GM12878 (cell line): ENCODE results near the gene RPE65. TPM values are rescaled to one million over a fixed set of nuclear protein-coding genes. Genes with fewer than 3 reads are reported as not detected.

Source experiments
- ATAC-seq: fragments of 200-7000 bp; cut with Tn5 transposase; 3 replicates; pipeline ENCODE4 v1.9.1; 2020; ENCODE audit warnings: mild to moderate bottlenecking, moderate library complexity
- BruUV-seq: library from RNA; stranded (reverse); fragments of 400-500 nt; replicated peaks from 2 replicates; lab custom pipeline; 2021; lab: Mats Ljungman, UMichigan
- CTCF ChIA-PET: fragments of 300-600 bp; sonication (Branson Sonifier 250); formaldehyde crosslinking; extraction: SDS; loops from one replicate; lab custom pipeline; 2021; ENCODE audit warnings: inconsistent platforms; lab: Yijun Ruan, JAX
- POLR2A ChIA-PET: fragments of 350-600 bp; formaldehyde crosslinking; extraction: SDS; loops from one replicate; lab custom pipeline; 2021; ENCODE audit warnings: inconsistent platforms; lab: Charles Lee
- RAD21 ChIA-PET: fragments of 300-600 bp; sonication (Branson Sonifier 250); formaldehyde crosslinking; loops from one replicate; lab custom pipeline; 2023; ENCODE audit warnings: antibody characterized with exemption; ENCODE audit not compliant: unreplicated experiment; lab: Charles Lee
- SMC1A ChIA-PET: fragments of 300-600 bp; sonication (Branson Sonifier 250); formaldehyde crosslinking; loops from one replicate; lab custom pipeline; 2023; ENCODE audit not compliant: unreplicated experiment, uncharacterized antibody; lab: Charles Lee
- DNase-seq: peaks from one replicate; pipeline ENCODE4 v3.0.0-alpha.2; 2011; ENCODE audit warnings: low read depth, low spot score
- FAIRE-seq: peaks from 3 replicates; lab custom pipeline; 2011; peaks lifted over from hg19 to GRCh38; lab: Jason Lieb, UNC
- H2AFZ ChIP-seq: 2 replicates; pipeline ENCODE4 v1.6.0; 2011; ENCODE audit warnings: low read depth, low read length, control low read depth; ENCODE audit not compliant: control insufficient read depth
- H3K27ac ChIP-seq: 2 replicates; pipeline ENCODE4 v1.5.1; 2011; ENCODE audit warnings: control low read depth; ENCODE audit not compliant: control insufficient read depth, insufficient read depth
- H3K27me3 ChIP-seq, 2 experiments: replicated peaks in 1 of 2; 2 replicates each; pipeline versions ENCODE4 v1.6.0 to v1.6.1; 2011; ENCODE audit warnings: low read length in 1 of 2; ENCODE audit not compliant: control insufficient read depth in 2 of 2, insufficient read depth in 2 of 2
- H3K36me3 ChIP-seq, 2 experiments: 2 replicates each; pipeline ENCODE4 v1.5.1; 2011; ENCODE audit warnings: low read length in 1 of 2; ENCODE audit not compliant: control insufficient read depth in 2 of 2, insufficient read depth in 2 of 2
- H3K4me1 ChIP-seq: 2 replicates; pipeline ENCODE4 v1.6.1; 2011; ENCODE audit warnings: mild to moderate bottlenecking, low read length, moderate library complexity, mixed read lengths; ENCODE audit not compliant: control insufficient read depth, insufficient read depth
- H3K4me2 ChIP-seq: 2 replicates; pipeline ENCODE4 v1.6.0; 2011; ENCODE audit warnings: control low read depth; ENCODE audit not compliant: control insufficient read depth, insufficient read depth
- H3K4me3 ChIP-seq: fragments of 200-600 bp; sonication (generic); 2 replicates; pipeline ENCODE4 v1.5.1; 2016
- H3K79me2 ChIP-seq: 2 replicates; pipeline ENCODE4 v1.6.0; 2011; ENCODE audit warnings: low read length; ENCODE audit not compliant: control insufficient read depth, insufficient read depth
- H3K9ac ChIP-seq: 2 replicates; pipeline ENCODE4 v1.8.0; 2011; ENCODE audit warnings: low read length, control low read depth, mixed read lengths; ENCODE audit not compliant: control insufficient read depth, insufficient read depth
- H3K9me3 ChIP-seq: replicated peaks from 3 replicates; pipeline ENCODE4 v1.5.1; 2011; ENCODE audit warnings: mild to moderate bottlenecking, low read length; ENCODE audit not compliant: control insufficient read depth, insufficient read depth
- H4K20me1 ChIP-seq: 2 replicates; pipeline ENCODE4 v1.6.0; 2011; ENCODE audit not compliant: control insufficient read depth, insufficient read depth
- ATF3 ChIP-seq: IDR thresholded peaks from 2 replicates; pipeline ENCODE4 v1.6.1; 2011; ENCODE audit warnings: low read depth, mild to moderate bottlenecking, low read length, moderate library complexity, borderline replicate concordance; ENCODE audit errors: extremely low read depth
- CHD4 ChIP-seq: fragments of 200-600 bp; sonication (generic); IDR thresholded peaks from 2 replicates; pipeline ENCODE4 v1.6.1; 2016; ENCODE audit warnings: mild to moderate bottlenecking
- CTCF ChIP-seq, 3 experiments: IDR thresholded peaks in 2 of 3; conservative IDR thresholded peaks in 1 of 3; 2 replicates each; pipeline ENCODE4 v1.5.1; 2011; ENCODE audit warnings: low read depth in 3 of 3, low read length in 3 of 3, mild to moderate bottlenecking in 3 of 3, control low read depth in 2 of 3, moderate library complexity in 2 of 3, inconsistent platforms in 1 of 3, mixed read lengths in 1 of 3; ENCODE audit not compliant: control insufficient read depth in 2 of 3, insufficient read depth in 1 of 3; ENCODE audit errors: extremely low read depth in 1 of 3
- E4F1 ChIP-seq: fragments of 450-650 bp; IDR thresholded peaks from 2 replicates; pipeline ENCODE4 v1.6.1; 2018; ENCODE audit warnings: borderline replicate concordance, mild to moderate bottlenecking; ENCODE audit not compliant: partially characterized antibody
- EED ChIP-seq: sonication (generic); IDR thresholded peaks from 2 replicates; pipeline ENCODE4 v1.6.1; 2016; ENCODE audit warnings: antibody characterized with exemption, low read depth
- ESRRA ChIP-seq: IDR thresholded peaks from 2 replicates; pipeline ENCODE4 v1.6.1; 2012; ENCODE audit warnings: mild to moderate bottlenecking, low read length, improper control_type of control experiment
- GATAD2B ChIP-seq: fragments of 450-650 bp; conservative IDR thresholded peaks from 2 replicates; pipeline ENCODE4 v1.6.1; 2017; ENCODE audit warnings: low read depth, mild to moderate bottlenecking, moderate library complexity
- HSF1 ChIP-seq: fragments of 150-350 bp; IDR thresholded peaks from 2 replicates; pipeline ENCODE4 v1.6.1; 2014; ENCODE audit warnings: mild to moderate bottlenecking, low read depth, low read length
- JUND ChIP-seq: IDR thresholded peaks from 2 replicates; pipeline ENCODE4 v1.6.1; 2012; ENCODE audit warnings: low read depth, mild to moderate bottlenecking, low read length, improper control_type of control experiment, moderate library complexity
- NFYA ChIP-seq: IDR thresholded peaks from 2 replicates; pipeline ENCODE4 v1.6.1; 2011; ENCODE audit warnings: low read depth, mild to moderate bottlenecking, low read length, improper control_type of control experiment, borderline replicate concordance
- NRF1 ChIP-seq: conservative IDR thresholded peaks from 2 replicates; pipeline ENCODE4 v1.6.1; 2011; ENCODE audit warnings: mild to moderate bottlenecking, low read depth, low read length, improper control_type of control experiment
- POLR2AphosphoS2 ChIP-seq: IDR thresholded peaks from 2 replicates; pipeline ENCODE4 v1.6.1; 2011; ENCODE audit warnings: low read depth, mild to moderate bottlenecking, low read length, improper control_type of control experiment, moderate library complexity
- POLR2AphosphoS5 ChIP-seq: IDR thresholded peaks from 2 replicates; pipeline ENCODE4 v1.6.1; 2011; ENCODE audit warnings: mild to moderate bottlenecking, low read length, inconsistent platforms
- SPI1 ChIP-seq: IDR thresholded peaks from 2 replicates; pipeline ENCODE4 v1.6.1; 2011; ENCODE audit warnings: low read depth, mild to moderate bottlenecking, low read length, moderate library complexity, borderline replicate concordance; ENCODE audit not compliant: insufficient read depth
- TARDBP ChIP-seq: IDR thresholded peaks from 2 replicates; pipeline ENCODE4 v1.6.1; 2016; ENCODE audit warnings: borderline replicate concordance
- WRNIP1 ChIP-seq: IDR thresholded peaks from 2 replicates; pipeline ENCODE4 v1.6.1; 2011; ENCODE audit warnings: low read depth, low read length, improper control_type of control experiment, borderline replicate concordance
- WGBS: methylation state at CpG from one replicate; pipeline ENCODE4 v1.1.6; 2016; ENCODE audit warnings: low lambda C conversion rate; ENCODE audit not compliant: insufficient replicate concordance, insufficient coverage; ENCODE audit errors: missing lambda C conversion rate; 5-methylcytosine and 5-hydroxymethylcytosine counted together
- in situ Hi-C: fragments of 300-500 bp; cut with MboI; formaldehyde crosslinking; loops from 9 replicates; pipeline ENCODE4 v1.14.3; 2018; ENCODE audit warnings: mixed read lengths
- intact Hi-C: fragments of 100-400 bp; cut with micrococcal nuclease; formaldehyde crosslinking; loops from one replicate; pipeline ENCODE4 v1.14.2; 2022; ENCODE audit not compliant: unreplicated experiment
- polyA plus RNA-seq, 11 experiments: library from polyadenylated mRNA; depleted of rRNA in 4 of 11; unstranded in 6 of 11; stranded (reverse) in 5 of 11; fragments of >200 nt; fragmentation: Nextera tagmentation in 4 of 11; fragmentation: Illumina TruSeq in 1 of 11; extraction: Ambion mirVana in 4 of 11; extraction: Trizol in 1 of 11; gene quantifications; 1 replicate in 1 of 11; 2 replicates in 10 of 11; pipeline versions ENCODE4 v1.2.1 to v1.2.3, GENCODE V29; 2011 to 2016; ENCODE audit warnings: inconsistent platforms in 2 of 11, missing spikeins in 2 of 11, low read depth in 1 of 11
- total RNA-seq, 4 experiments: library from RNA; depleted of rRNA in 3 of 4; stranded (reverse); fragments of >200 nt in 3 of 4; fragmentation: Illumina TruSeq in 1 of 4; extraction: Trizol in 1 of 4; gene quantifications; 2 replicates each; pipeline versions ENCODE4 v1.2.1 to v1.2.3, GENCODE V29; 2013 to 2021

Gene RPE65
- total and polyA plus RNA-seq, 10 of the 15 experiments (the other 5 are each of a cell fraction or from before 2014, with no cell fraction given), result not detected

GRCh38 chr1:68497358-68497698, 47.6 kb upstream of the RPE65 start:
- Histone ChIP-seq H3K4me1 (no peaks in the 10 kb centered on the region; the same call in 1 of the 2 replicates), H3K4me2 (peak overlapping the region; percentile 79), H4K20me1 (no peaks in the 10 kb centered on the region)
- no peak for TF ChIP-seq CTCF (IDR thresholded peaks at IDR 0.05 in 2 of 3, conservative IDR thresholded peaks at IDR 0.05 in 1 of 3; ENCODE audit: control insufficient read depth in 2 of 3, extremely low read depth in 1 of 3, insufficient read depth in 1 of 3, low read depth in 3 of 3, low read length in 3 of 3)
- TF ChIP-seq GATAD2B, result no peak
- no peak for TF ChIP-seq NFYA
- no peak for TF ChIP-seq JUND
- no peak for TF ChIP-seq NRF1
- TF ChIP-seq POLR2AphosphoS5, result no peak
- no peak for TF ChIP-seq POLR2AphosphoS2
- TF ChIP-seq HSF1, result no peak
- TF ChIP-seq EED, result no peak
- no peak for TF ChIP-seq E4F1
- TF ChIP-seq CHD4, result no peak
- TF ChIP-seq WRNIP1, result no peak
- TF ChIP-seq ESRRA, result no peak
- TF ChIP-seq TARDBP, result no peak
- no peak for TF ChIP-seq ATF3
- no peak for TF ChIP-seq SPI1
- TF ChIP-seq, all 136 proteins: peak for 0
- FAIRE-seq (no peak), DNase-seq (no peak), ATAC-seq (peak; percentile 10)
- Histone ChIP-seq H2AFZ (peak overlapping the region; percentile 95), H3K79me2 (peaks cover 19% of the 10 kb centered on the region), H3K27ac (peak overlapping the region; percentile 87), H3K4me3 (peak overlapping the region; percentile 82; the same call in 1 of the 2 replicates), H3K9ac (peak overlapping the region; percentile 84), H3K36me3 (no peaks in the 10 kb centered on the region), H3K27me3 (no peaks in the 10 kb centered on the region), H3K9me3 (no peaks in the 10 kb centered on the region)
- ChIA-PET SMC1A (interaction anchor here (2.3 kb wide), 1 partner anchor 9 kb away, joined by 11 read pairs; no protein-coding TSS in a partner anchor), CTCF (interaction anchor here (0.5 kb wide), 1 partner anchor 177 kb away, joined by 3 read pairs; no protein-coding TSS in a partner anchor), RAD21 (no interaction called here), POLR2A (interaction anchor here (1.9 kb wide), 1 partner anchor 9 kb away, joined by 6 read pairs; no protein-coding TSS in a partner anchor)
- WGBS, result 0% methylated on average over 3 of the region's 3 CpGs
- in situ Hi-C loops, result no loop called here
- intact Hi-C loops, result no loop called here
- no TSS peak for BruUV-seq
